Gastrocnemius medialis (tissue), 4 donors: Measurements from ENCODE around the gene GGTA1. TPM values are rescaled to one million over a fixed set of nuclear protein-coding genes. Genes with fewer than 3 reads are reported as not detected.

Experiments used
- ATAC-seq, 2 donors: fragments of 150-250 bp; one replicate each; pipeline ENCODE4 v1.9.1; 2016
- DNase-seq, 2 donors: peaks; one replicate each; pipeline ENCODE4 v3.0.0-alpha.2; 2019
- H3K27ac ChIP-seq, 4 donors: fragments of 200-600 bp; sonication (generic); 1 replicate in 1 of 4; 2 replicates in 3 of 4; pipeline ENCODE4 v1.5.1; 2016 to 2018; ENCODE audit warnings: mild to moderate bottlenecking in 2 of 4, moderate library complexity in 1 of 4
- H3K27me3 ChIP-seq, 3 donors: fragments of 200-600 bp; sonication (generic) in 2 of 3; 1 replicate in 1 of 3; 2 replicates in 2 of 3; pipeline versions ENCODE4 v1.5.1 to v1.6.0; 2016 to 2019; ENCODE audit warnings: mild to moderate bottlenecking in 1 of 3, moderate library complexity in 1 of 3
- H3K36me3 ChIP-seq, 2 donors: fragments of 200-600 bp; sonication (generic) in 1 of 2; one replicate each; pipeline ENCODE4 v1.5.1; 2017 to 2018
- H3K4me1 ChIP-seq, 2 donors: fragments of 200-600 bp; sonication (generic) in 1 of 2; one replicate each; pipeline ENCODE4 v1.5.1; 2016 to 2017; ENCODE audit warnings: mild to moderate bottlenecking in 2 of 2
- H3K4me3 ChIP-seq, 4 donors: fragments of 200-600 bp; sonication (generic) in 3 of 4; 1 replicate in 1 of 4; 2 replicates in 3 of 4; pipeline ENCODE4 v1.5.1; 2016 to 2019; ENCODE audit warnings: mild to moderate bottlenecking in 2 of 4
- H3K9me3 ChIP-seq, 3 donors: fragments of 200-600 bp; sonication (generic) in 2 of 3; 1 replicate in 1 of 3; 2 replicates in 2 of 3; pipeline ENCODE4 v1.5.1; 2016 to 2019
- POLR2A ChIP-seq, 2 donors: fragments of 450-650 bp; IDR thresholded peaks; one replicate each; pipeline ENCODE4 v1.6.1; 2017; ENCODE audit warnings: antibody characterized with exemption in 2 of 2, mild to moderate bottlenecking in 2 of 2, moderate library complexity in 2 of 2
- in situ Hi-C, 4 donors: fragments of 200-750 bp; cut with MboI; loops; one replicate each; pipeline versions ENCODE4 v1.15.0 to v1.8.0; 2017; ENCODE audit warnings: low sequenced_read_pairs in 4 of 4
- intact Hi-C: fragments of 100-400 bp; cut with DNase I; formaldehyde crosslinking; loops from one replicate; pipeline ENCODE4 v1.15.1; 2023; ENCODE audit warnings: low total_unique reads
- total RNA-seq, 4 donors: library from RNA; depleted of rRNA; stranded (reverse); fragments of >200 nt; gene quantifications; one replicate each; pipeline versions ENCODE4 v1.1.0 to v1.2.3, GENCODE V29; 2016
- TF ChIP-seq, protein P1 (sequence below), 5 experiments: fragments of 450-650 bp in 3 of 5; fragments of 200-600 bp in 2 of 5; sonication (generic) in 2 of 5; IDR thresholded peaks in 4 of 5; conservative IDR thresholded peaks in 1 of 5; 1 replicate in 4 of 5; 2 replicates in 1 of 5; pipeline ENCODE4 v1.5.1; 2016 to 2019; ENCODE audit warnings: antibody characterized with exemption in 5 of 5, mild to moderate bottlenecking in 3 of 5, moderate library complexity in 3 of 5

The GGTA1 gene
- total RNA-seq, 4 donors from 2014 or later = 1.4 to 11.7 (median 3.5) TPM

DNA sequence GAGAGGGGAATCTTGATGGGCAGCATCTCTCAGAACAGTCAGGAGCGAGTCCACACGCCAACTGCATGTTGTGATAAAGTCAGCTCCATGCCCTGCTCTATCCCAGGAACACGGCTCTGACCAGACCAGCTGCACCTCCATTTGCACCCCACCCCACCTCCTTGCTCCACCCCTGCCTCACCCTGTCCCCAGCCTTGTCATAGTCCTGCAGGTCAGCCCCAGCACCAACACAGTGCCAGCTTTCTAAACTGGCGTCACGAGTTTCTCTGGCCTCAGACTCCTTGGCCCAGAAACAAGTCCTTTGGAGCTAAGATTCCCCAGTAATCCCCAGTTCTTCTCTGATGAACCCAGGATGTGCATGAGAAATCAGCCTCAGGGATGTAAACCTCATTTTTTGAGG, 23.5 kb downstream of the GGTA1 start:
- no peaks in the 10 kb centered on the region for H3K36me3 ChIP-seq

DNA sequence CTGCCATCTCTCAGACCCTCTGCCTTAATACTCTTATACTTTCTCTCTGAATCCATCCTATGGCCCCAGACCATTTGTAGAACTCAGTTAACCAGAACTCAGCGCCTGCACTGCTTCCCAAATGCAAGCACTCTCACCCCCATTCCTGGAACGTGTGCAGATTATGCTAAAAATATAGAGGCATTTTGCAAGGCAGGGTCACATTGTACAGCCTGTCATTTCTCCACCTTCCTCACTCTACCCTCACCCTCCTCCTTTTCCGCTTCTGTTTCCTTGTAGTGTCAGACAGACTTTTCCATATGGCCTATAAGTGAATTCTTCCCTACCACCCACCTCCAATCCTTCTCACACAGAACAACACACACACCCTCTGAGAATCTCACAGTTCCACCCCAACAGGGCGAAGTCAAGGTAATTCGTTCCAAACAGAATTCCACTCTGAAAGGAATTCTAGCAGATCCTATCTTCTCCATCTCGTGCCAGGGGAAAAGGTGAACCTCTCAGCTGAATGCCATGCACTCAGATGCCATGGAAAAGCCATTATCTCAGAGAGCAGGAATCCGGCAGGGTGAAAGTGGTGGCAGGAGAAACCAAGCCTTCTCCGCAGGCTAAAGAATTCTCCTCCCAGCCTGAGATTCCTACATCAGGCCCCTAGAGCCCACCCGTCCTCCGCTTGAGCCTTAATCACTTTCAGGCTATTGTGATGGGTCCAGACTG, 25.3 kb downstream of the GGTA1 start:
- in situ Hi-C loops = no loop called here
- Histone ChIP-seq H3K9me3 (no peaks in the 10 kb centered on the region), H3K36me3 (no peaks in the 10 kb centered on the region), H3K4me1 (peaks cover 10 to 20% of the 10 kb centered on the region in 2 donors), H3K27ac (no peak overlapping the region), H3K27me3 (no peaks in the 10 kb centered on the region), H3K4me3 (no peak overlapping the region)
- intact Hi-C loops = no loop called here
- DNase-seq (no peak), ATAC-seq (peak in 1 of 2 donors; percentile 75)
- TF ChIP-seq, protein P1, sequence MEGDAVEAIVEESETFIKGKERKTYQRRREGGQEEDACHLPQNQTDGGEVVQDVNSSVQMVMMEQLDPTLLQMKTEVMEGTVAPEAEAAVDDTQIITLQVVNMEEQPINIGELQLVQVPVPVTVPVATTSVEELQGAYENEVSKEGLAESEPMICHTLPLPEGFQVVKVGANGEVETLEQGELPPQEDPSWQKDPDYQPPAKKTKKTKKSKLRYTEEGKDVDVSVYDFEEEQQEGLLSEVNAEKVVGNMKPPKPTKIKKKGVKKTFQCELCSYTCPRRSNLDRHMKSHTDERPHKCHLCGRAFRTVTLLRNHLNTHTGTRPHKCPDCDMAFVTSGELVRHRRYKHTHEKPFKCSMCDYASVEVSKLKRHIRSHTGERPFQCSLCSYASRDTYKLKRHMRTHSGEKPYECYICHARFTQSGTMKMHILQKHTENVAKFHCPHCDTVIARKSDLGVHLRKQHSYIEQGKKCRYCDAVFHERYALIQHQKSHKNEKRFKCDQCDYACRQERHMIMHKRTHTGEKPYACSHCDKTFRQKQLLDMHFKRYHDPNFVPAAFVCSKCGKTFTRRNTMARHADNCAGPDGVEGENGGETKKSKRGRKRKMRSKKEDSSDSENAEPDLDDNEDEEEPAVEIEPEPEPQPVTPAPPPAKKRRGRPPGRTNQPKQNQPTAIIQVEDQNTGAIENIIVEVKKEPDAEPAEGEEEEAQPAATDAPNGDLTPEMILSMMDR (IDR thresholded peaks at IDR 0.05 in 4 of 5, conservative IDR thresholded peaks at IDR 0.05 in 1 of 5) = no peak
- TF ChIP-seq POLR2A (IDR thresholded peaks at IDR 0.05) = no peak

More for the DNA sequence above, 23.5 kb downstream of the GGTA1 start:
- Histone ChIP-seq H3K27me3 (no peaks in the 10 kb centered on the region), H3K27ac (no peak overlapping the region), H3K4me3 (no peak overlapping the region), H3K4me1 (peaks cover 13 to 23% of the 10 kb centered on the region in 2 donors), H3K9me3 (no peaks in the 10 kb centered on the region)
- no peak for TF ChIP-seq POLR2A (IDR thresholded peaks at IDR 0.05)
- TF ChIP-seq, protein P1 (IDR thresholded peaks at IDR 0.05 in 4 of 5, conservative IDR thresholded peaks at IDR 0.05 in 1 of 5) = no peak
- intact Hi-C loops (no loop called here), in situ Hi-C loops (no loop called here)
- DNase-seq (no peak), ATAC-seq (no peak)

DNA sequence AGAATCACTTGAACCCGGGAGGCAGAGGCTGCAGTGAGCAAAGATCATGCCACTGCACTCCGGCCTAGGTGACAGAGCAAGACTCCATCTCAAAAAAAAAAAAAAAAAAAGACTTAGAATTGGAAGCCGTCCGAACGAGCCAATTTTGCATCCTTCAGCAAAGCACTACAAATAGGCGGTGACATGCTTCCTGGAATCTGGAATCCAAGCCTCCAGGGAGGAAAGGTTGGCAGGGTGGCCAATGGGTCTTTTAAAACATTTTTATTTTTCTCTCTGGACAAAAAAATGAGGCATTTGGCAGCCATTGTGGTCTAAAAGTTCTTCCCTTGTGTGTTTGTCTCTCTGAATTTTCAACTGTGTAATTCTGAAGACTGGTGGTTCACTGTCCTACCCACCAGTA, 26.4 kb downstream of the GGTA1 start:
- H3K9me3 ChIP-seq = no peaks in the 10 kb centered on the region
- intact Hi-C loops = no loop called here
- peaks cover 6 to 11% of the 10 kb centered on the region in 2 donors for H3K4me1 ChIP-seq
- no peak for ATAC-seq
- no peak overlapping the region for H3K4me3 ChIP-seq
- DNase-seq = no peak
- H3K27me3 ChIP-seq = no peaks in the 10 kb centered on the region
- TF ChIP-seq, protein P1 (IDR thresholded peaks at IDR 0.05 in 4 of 5, conservative IDR thresholded peaks at IDR 0.05 in 1 of 5) = no peak
- no peak for TF ChIP-seq POLR2A (IDR thresholded peaks at IDR 0.05)
- no peak overlapping the region for H3K27ac ChIP-seq
- no peaks in the 10 kb centered on the region for H3K36me3 ChIP-seq
- in situ Hi-C loops = no loop called here

DNA sequence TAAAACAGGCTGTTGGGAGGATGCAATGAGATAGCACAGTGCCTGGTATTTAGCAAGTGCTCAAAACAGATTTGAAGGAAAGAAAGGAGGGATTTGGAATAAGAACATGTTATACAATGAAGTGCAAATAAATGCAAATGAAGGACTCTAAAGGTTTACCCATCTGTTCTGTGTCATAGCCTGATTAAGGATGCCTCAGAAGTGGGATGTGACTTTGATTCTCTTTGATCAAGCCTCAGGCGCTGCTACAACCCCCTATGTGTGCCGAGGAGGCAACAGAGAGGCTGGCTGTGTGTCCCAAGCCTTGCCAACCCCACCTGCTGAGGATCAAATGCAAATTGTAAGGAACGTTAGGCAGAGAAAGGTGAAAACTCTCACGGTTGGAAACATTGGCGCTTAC, 27.2 kb downstream of the GGTA1 start:
- Histone ChIP-seq H3K4me1 (peaks cover 5 to 6% of the 10 kb centered on the region in 2 donors), H3K4me3 (no peak overlapping the region), H3K27ac (no peak overlapping the region), H3K9me3 (no peaks in the 10 kb centered on the region), H3K36me3 (no peaks in the 10 kb centered on the region), H3K27me3 (no peaks in the 10 kb centered on the region)
- DNase-seq = no peak
- in situ Hi-C loops = no loop called here
- ATAC-seq = no peak
- TF ChIP-seq, protein P1 (IDR thresholded peaks at IDR 0.05 in 4 of 5, conservative IDR thresholded peaks at IDR 0.05 in 1 of 5) = no peak
- TF ChIP-seq POLR2A (IDR thresholded peaks at IDR 0.05) = no peak
- intact Hi-C loops = no loop called here
